Measurements from ENCODE around the gene RRP12. TPM values are rescaled to one million over a fixed set of nuclear protein-coding genes. Genes with fewer than 3 reads are reported as not detected.
"Not testable (repeated sequence)": the region's sequence is repeated elsewhere in the genome, so short reads cannot be mapped to it uniquely, and the experiment has no call there.

Gene RRP12
- total and polyA plus RNA-seq, 12 donors: 11.1 to 46.6 (median 22.3) TPM

DNA sequence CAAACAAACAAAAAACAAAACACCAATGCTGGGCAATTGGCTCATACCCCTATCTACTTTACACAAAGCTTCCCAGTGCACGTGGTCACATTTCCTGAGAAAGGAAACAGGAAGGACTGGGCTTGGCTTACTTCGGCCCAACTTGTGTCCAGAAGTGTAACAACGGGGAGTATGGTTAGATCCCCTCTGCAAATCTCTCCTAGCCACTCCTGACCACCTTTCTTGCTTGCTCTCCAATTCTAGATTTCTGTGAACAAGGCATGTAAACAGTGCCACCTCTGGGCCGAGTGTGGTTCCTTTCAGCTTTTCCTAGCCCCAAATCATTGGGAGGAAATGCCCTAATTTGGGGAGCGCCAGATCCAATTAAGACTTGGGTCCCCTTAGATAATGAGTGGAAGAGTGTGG is 45.6 kb downstream of the RRP12 start:
- intact Hi-C loops (cut with DNase I): loop anchor here in 3 of 10 donors (2.0 to 5.0 kb wide), 2 partner anchors 77 to 78 kb away; no protein-coding TSS in a partner anchor
- peak overlapping the region in 1 of 10 donors; percentile 2 for H3K4me3 ChIP-seq
- no peaks in the 10 kb centered on the region for H3K27me3 ChIP-seq
- H3K27ac ChIP-seq: peak overlapping the region in 6 of 10 donors; percentile 6 to 72 (median 58)
- DNase-seq: peak in 1 of 2 donors; percentile 43
- TF ChIP-seq, protein P1, sequence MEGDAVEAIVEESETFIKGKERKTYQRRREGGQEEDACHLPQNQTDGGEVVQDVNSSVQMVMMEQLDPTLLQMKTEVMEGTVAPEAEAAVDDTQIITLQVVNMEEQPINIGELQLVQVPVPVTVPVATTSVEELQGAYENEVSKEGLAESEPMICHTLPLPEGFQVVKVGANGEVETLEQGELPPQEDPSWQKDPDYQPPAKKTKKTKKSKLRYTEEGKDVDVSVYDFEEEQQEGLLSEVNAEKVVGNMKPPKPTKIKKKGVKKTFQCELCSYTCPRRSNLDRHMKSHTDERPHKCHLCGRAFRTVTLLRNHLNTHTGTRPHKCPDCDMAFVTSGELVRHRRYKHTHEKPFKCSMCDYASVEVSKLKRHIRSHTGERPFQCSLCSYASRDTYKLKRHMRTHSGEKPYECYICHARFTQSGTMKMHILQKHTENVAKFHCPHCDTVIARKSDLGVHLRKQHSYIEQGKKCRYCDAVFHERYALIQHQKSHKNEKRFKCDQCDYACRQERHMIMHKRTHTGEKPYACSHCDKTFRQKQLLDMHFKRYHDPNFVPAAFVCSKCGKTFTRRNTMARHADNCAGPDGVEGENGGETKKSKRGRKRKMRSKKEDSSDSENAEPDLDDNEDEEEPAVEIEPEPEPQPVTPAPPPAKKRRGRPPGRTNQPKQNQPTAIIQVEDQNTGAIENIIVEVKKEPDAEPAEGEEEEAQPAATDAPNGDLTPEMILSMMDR (IDR thresholded peaks at IDR 0.05): peak in 8 of 9 donors; percentile 26 to 65 (median 45)
- WGBS, 2 donors: 40 to 45% methylated on average over 5 of the region's 5 CpGs
- ATAC-seq: peak; percentile 35 to 85 (median 68)
- peaks cover 0 to 78% (median 32%) of the 10 kb centered on the region in 9 donors for H3K36me3 ChIP-seq
- peaks cover 0 to 37% (median 15%) of the 10 kb centered on the region in 9 donors for H3K4me1 ChIP-seq
- no peaks in the 10 kb centered on the region for H3K9me3 ChIP-seq

DNA sequence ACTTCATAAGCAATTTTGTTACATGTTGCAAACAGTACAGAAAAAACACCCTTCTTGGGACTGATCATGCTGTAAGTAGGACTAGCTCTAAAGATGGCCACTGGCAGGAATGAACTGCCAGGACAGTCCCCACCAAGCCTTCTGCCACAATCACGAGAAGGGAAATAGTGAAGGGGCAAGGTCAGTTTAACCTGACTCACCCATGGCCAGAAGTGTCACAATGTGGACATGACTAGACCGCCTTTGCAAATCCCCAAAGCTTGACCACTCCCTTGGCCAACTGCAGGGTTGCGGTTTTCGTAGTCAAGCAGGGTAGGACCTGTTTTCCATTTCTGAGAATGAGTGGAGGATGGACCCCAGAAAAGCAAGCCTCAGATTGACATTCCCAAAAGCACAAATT is 47.2 kb downstream of the RRP12 start:
- Histone ChIP-seq H3K27me3 (no peaks in the 10 kb centered on the region), H3K4me1 (peaks cover 0 to 37% (median 15%) of the 10 kb centered on the region in 9 donors), H3K9me3 (no peaks in the 10 kb centered on the region), H3K27ac (peak overlapping the region in 2 of 10 donors; percentile 12 to 72), H3K36me3 (peaks cover 0 to 71% (median 18%) of the 10 kb centered on the region in 9 donors), H3K4me3 (no peak overlapping the region)
- TF ChIP-seq, protein P1 (IDR thresholded peaks at IDR 0.05): no peak
- intact Hi-C loops (cut with DNase I): loop anchor here in 2 of 10 donors (2.0 kb wide), 1 partner anchor 75 kb away; no protein-coding TSS in a partner anchor
- DNase-seq: no peak
- ATAC-seq: peak in 2 of 8 donors; percentile 17 to 39
- whole genome bisulfite sequencing, 2 donors: 84 to 94% methylated on average over 4 of the region's 4 CpGs

DNA sequence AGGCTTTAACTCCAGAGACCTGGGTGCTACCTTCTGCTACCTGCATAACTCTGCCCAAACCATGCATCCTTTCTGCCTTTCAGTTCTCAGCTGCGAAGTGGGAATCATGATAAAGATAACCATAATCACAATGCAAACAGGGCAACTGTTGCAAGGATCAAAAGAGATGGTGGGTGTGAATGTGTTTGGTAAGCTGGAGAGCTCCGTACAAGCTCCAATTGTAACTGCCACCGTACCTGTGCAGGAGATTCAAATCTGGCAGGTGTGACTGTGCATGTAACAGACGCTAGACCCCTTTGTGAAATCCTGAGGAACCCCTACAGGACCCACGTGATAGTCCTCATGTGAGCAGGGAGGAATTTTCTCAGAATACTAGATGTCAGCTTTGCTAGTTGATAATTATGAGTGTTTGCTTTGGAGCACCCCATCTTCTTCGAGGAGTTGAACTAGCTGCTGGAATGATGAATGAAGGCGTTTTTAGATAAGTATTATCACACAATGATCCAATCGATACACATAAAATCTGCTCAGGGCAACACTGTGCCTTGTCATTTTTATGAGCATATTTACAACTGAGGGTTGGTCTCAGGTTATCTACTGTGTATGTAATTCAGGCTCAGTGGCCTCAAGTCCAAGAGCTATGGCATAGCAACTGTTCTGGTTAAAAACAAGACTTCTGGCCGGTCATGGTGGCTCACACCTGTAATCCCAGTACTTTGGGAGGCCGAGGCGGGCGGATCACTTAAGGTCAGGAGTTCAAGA is 51.2 kb downstream of the RRP12 start:
- ATAC-seq: no peak
- Histone ChIP-seq H3K9me3 (no peaks in the 10 kb centered on the region), H3K27ac (no peak overlapping the region), H3K4me3 (no peak overlapping the region), H3K36me3 (peaks cover 0 to 32% (median 0%) of the 10 kb centered on the region in 9 donors), H3K27me3 (no peaks in the 10 kb centered on the region), H3K4me1 (peaks cover 0 to 15% (median 0%) of the 10 kb centered on the region in 9 donors)
- TF ChIP-seq, protein P1 (IDR thresholded peaks at IDR 0.05): no peak
- 86 to 89% methylated on average over 12 of the region's 12 CpGs for WGBS, 2 donors
- intact Hi-C loops (cut with DNase I): loop anchor here in 1 of 10 donors (10.0 kb wide), 1 partner anchor 65 kb away; no protein-coding TSS in a partner anchor
- DNase-seq: no peak

DNA sequence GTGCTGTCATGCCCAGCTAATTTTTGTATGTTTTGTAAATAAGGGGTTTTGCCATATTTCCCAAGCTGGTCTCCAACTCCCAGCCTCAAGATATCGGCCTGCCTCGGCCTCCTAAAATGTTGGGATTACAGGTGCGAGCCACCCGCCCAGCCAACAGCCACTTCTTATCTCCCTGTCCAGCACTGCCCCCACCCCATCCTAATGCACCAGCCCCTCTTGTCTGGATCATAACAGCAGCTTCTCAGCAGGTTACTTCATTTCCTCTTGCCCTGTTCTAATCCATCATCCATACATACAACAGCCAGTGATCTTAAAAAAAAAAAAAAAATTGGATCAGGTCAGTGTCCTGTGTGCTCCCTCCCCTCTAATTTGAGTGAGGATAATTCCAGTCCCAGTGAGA is 53.8 kb downstream of the RRP12 start:
- DNase-seq: no peak
- Histone ChIP-seq H3K4me1 (no peaks in the 10 kb centered on the region), H3K27ac (no peak overlapping the region), H3K4me3 (no peak overlapping the region), H3K9me3 (no peaks in the 10 kb centered on the region), H3K27me3 (no peaks in the 10 kb centered on the region), H3K36me3 (peaks cover 0 to 19% (median 0%) of the 10 kb centered on the region in 9 donors)
- ATAC-seq: no peak
- intact Hi-C loops (cut with DNase I): loop anchor here in 1 of 10 donors (10.0 kb wide), 1 partner anchor 63 kb away; no protein-coding TSS in a partner anchor
- WGBS, 2 donors: 98 to 100% methylated on average over 4 of the region's 4 CpGs
- TF ChIP-seq, protein P1 (IDR thresholded peaks at IDR 0.05): no peak

DNA sequence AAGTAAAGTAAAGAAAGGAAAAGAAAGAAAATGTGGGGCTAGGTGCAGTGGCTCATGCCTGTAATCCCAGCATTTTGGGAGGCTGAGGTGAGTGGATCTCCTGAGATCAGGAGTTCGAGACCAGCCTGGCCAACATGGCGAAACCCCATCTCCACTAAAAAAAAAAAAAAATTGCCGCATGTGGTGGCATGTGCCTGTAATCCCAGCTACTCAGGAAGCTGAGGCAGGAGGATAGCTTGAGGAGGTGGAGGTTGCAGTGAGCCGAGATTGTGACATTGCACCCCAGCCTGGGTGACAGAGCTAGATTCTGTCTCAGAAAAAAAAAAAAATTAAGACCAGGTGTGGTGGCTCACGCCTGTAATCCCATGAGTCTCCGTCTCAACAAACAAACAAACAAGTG is 57.5 kb downstream of the RRP12 start:
- WGBS, 2 donors: 84 to 91% methylated on average over 6 of the region's 6 CpGs
- not testable (repeated sequence) for H3K4me1 ChIP-seq, H3K9me3 ChIP-seq, H3K27ac ChIP-seq, H3K27me3 ChIP-seq, H3K4me3 ChIP-seq, ATAC-seq, H3K36me3 ChIP-seq, DNase-seq
- intact Hi-C loops (cut with DNase I): loop anchor here in 1 of 10 donors (10.0 kb wide), 1 partner anchor 59 kb away; no protein-coding TSS in a partner anchor

Data from heart right ventricle (tissue), 16 donors.